GM19438 (cell line): ENCODE data around the gene CCT5.

Experiments used
- ATAC-seq: cut with Tn5 transposase; IDR thresholded peaks from one replicate; pipeline ENCODE4 v1.9.1; 2021; ENCODE audit warnings: low read depth; ENCODE audit not compliant: unreplicated experiment

Gene CCT5

GRCh38 chr5:10249948-10250805 lies at the start of gene CCT5:
TSS of gene CCT5 (plus strand) at chr5:10250280. CDS start at chr5:10250341, 61 bp downstream.
- ATAC-seq: peak; percentile 78

- ATAC-seq: no peak
Measured at GRCh38 chr5:10201223-10201868, 48.7 kb upstream of the CCT5 start.

- no peak for ATAC-seq
Measured at GRCh38 chr5:10202089-10202910, 47.8 kb upstream of the CCT5 start.

DNA sequence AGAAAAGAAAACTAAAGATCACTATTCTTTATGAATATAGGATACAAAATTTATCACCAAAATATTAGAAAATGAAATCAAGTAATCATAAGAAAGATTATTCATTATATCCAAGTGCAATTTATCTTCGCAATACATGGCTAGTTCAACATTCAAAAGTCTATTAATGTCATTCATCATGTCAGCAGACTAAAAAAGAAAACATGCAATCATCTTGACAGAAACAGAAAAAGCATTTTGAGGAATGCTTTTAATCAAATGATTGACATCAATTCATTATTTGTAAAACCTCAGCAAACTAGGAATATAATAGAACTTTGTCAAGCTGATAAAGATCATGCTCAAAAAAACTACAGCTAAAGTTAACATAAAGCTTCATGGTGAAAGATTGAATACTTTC lies 41.1 kb upstream of the CCT5 start:
- ATAC-seq: no peak

DNA sequence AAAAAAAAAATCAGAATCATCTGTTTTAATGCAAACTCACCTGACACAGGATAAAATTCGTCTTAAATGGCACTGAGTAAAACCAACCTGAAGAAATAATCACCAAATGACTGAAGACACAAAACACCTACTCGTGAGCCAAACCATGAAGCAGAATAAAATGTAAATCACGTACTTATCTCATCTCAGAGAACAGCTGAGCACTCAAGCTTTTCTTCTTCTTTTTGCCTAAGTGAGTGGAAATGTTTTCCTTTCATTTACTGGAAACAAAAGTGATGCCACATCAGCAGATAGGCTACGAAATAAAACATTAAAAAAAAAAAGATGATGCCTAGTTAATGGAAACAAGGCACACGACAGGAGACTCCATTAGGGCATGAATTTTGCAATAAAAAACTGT lies 36.8 kb upstream of the CCT5 start:
- no peak for ATAC-seq

DNA sequence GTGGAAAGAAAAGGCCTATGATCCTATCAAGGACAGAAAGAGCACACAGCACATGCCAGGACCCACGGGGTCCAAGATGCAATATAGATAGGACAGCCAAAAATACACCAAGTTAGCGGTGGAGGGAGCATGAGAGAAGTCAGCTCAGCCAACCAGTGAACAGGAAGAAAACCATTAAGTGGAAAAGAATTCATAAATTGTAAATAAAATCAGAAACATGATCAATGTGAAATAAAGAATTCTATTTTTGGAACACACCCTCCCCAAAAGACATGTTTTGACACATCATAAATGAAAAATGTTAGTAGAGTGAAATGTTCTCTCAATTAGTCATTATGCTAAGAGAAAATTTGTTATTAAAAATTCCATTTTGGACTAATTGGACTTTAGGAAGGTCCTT lies 36.0 kb upstream of the CCT5 start:
- no peak for ATAC-seq

GRCh38 chr5:10215366-10215765 lies 34.7 kb upstream of the CCT5 start:
- ATAC-seq: no peak

DNA sequence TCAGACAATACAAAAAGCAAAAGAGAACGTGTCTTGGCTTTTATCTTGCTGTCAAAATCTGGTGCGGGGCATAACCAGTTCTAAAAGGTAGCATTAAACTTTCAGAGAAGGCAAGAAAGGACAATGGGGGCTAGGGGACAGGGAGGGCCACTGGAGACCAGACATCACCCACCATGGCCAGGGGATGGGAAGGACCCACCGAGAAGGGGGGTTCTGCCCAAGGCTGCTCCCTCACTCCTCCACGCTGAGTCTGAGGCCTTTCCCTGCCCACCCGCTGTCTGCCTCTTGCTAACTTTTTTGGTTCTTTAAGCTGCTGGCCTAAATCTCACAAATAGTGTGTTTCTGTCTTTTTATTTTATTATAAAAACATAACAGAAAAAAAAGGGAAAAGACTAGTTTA lies 34.0 kb upstream of the CCT5 start:
- ATAC-seq: no peak

- no peak for ATAC-seq
Measured at GRCh38 chr5:10218658-10219057, 31.4 kb upstream of the CCT5 start.

DNA sequence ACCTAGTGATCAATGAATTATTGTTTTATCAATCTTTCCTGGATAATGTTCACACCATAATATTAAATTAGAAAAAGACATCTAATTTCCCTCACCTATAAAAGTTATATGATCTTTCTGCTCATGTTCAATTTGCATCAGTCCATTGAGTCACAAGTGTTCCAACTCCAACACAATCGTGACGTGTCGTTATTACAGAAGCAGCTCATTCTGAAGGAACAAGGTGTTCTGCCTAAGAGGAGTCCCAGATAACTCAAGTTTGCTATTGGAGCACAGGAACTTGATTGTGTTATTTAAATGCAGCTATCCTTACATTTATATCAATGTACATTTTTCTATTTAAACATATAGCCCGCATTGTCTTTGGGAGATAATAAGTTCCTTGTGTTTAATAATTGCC lies 31.0 kb upstream of the CCT5 start:
- no peak for ATAC-seq

GRCh38 chr5:10220248-10220647 lies 29.8 kb upstream of the CCT5 start:
- ATAC-seq: no peak

GRCh38 chr5:10222326-10222725 lies 27.8 kb upstream of the CCT5 start:
- no peak for ATAC-seq

DNA sequence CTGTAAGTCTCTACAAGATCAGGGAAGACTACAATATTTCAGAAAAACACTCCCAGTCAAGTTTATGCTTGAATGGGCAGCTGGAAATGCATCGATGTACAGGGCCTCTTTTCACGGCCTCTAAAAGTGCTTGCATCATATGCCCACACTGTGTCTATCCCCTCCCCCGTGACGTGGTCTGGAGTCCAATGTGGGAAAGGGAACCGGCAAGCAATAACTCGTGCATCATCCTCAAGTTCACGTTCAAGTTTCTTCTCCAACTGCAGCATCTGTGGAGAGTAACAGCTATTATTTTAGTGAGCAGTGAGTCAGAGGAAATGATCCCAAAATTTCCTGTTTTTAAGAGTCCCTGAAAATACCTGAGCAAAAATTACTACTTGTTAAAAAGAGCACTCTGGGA lies 22.7 kb upstream of the CCT5 start:
- no peak for ATAC-seq

- ATAC-seq: no peak
Measured at GRCh38 chr5:10228288-10228687, 21.8 kb upstream of the CCT5 start.

DNA sequence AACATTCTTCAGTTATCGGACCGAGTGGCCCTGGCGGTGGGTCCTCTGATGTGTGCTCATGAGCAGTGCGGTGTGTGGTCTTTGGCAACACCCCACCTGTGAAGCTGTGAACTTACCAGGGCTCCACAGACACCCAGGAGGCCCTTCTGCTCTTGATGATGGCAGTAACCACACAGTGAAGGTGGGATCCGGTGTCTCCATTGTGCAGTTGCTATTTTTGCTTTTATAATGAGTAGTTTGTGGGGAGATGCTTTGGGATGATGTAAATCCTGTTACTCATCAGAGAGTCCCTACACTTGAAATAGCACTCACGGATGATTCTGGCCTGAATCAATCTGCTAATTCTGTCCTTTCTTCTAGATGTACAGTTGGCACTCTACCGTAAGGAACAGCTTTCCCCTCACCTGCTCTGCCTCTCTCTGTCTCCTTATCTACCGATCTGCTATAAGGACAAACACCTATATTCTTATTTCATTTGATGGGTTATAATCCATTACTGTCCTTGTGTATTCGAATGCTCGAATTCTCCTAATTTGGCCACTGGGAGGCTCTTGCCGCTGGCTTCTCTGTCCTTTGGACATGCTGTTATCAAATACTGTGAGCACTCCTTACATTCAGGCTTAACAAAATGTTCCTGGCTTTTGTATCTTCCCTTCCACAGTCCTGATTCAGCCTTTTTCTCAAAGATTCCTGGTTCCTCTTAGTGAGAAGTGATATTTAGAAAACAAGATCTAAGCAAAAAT lies 20.6 kb upstream of the CCT5 start:
- ATAC-seq: no peak

GRCh38 chr5:10232386-10232785 lies 17.7 kb upstream of the CCT5 start:
- ATAC-seq: no peak

DNA sequence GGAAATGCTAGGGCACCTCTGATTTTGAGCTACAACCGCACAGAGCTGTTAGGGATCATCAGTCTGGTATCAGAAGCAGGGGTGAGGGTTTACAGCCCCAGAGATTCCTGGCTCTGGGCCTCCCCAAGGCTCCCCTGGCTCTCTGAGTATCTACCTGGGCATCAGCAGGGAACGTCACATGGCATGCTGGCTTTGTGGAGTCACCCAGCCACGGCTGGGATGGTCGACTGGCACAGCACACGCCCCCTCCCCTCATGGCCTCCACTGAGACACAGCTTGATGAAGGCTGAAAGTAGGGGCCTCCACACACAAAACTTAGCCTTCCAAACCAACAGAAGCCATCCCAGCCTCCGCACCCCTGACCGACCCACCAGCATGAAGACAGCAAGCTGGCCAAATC lies 17.1 kb upstream of the CCT5 start:
- no peak for ATAC-seq

DNA sequence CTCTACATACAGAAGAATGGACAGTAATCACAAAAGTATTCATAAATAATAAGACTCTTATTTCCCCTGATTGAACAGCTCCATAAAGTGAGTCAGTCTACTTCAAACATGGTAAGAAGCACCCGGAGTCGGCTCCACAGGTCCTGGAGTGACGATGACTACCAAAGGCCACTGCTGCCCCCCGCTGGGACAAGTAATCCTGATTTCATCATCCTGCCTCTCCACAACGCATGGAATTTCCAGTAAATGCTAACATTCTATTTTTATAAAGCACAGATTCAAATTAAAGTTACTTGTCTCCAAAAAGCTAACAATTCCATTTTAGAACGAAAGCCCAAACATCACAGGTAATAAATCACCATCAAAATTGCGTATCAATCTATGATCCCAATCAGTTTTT lies 16.6 kb upstream of the CCT5 start:
- ATAC-seq: no peak

DNA sequence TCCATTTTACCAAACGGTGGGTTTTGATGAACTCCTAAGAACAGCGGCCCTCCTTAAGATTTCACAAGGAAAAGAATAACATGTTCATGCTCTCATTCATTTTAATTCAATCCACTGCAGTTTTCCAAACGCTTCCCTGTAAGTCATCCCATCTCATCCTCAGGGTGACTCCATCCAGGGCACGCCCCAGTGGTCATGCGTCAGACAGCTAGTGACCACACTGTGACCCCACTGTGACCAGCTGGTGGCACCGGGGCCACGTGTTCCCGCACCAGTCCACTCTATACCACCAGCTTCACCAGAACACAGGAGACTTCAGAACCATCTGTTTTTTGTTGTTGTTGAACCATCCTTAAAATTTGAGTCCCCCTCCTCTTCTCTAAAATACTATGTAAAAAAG lies 14.7 kb upstream of the CCT5 start:
- ATAC-seq: no peak

DNA sequence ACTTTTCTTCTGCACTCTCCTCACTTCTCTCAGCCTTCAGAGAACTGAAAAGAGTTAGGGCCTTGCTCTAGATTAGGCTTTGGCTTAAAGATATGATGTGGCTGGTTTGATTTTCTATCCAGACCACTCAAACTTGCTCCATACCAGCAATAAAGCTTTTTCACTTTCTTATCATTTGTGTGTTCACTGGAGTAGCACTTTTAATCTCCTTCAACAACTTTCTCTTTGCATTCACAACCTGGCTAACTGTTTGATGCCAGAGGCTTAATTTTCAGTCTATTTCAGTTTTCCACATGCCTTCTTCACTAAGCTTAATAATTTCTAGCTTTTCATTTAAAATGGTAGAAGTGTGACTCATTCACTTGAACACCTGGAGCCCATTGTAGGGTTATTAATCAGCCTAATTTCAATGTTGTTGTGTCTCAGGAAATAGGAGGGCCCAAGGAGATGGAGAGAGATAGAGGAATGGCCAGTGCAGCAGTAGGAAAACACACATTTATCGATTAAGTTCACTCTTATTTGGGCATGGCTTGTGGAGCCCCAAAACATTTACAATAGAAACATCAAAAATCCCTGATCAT lies 6.3 kb upstream of the CCT5 start:
- no peak for ATAC-seq
